Midbrain (tissue), 1 donor: ENCODE data around the gene SARS2.
A peak's percentile ranks its signal among the peaks of the same experiment; 100 is the strongest.
"Not testable (repeated sequence)": the region's sequence is repeated elsewhere in the genome, so short reads cannot be mapped to it uniquely, and the experiment has no call there.

ENCODE experiments used
- DNase-seq: peaks from one replicate; lab custom pipeline; 2025; lab: John Stamatoyannopoulos, UW

Gene SARS2

DNA sequence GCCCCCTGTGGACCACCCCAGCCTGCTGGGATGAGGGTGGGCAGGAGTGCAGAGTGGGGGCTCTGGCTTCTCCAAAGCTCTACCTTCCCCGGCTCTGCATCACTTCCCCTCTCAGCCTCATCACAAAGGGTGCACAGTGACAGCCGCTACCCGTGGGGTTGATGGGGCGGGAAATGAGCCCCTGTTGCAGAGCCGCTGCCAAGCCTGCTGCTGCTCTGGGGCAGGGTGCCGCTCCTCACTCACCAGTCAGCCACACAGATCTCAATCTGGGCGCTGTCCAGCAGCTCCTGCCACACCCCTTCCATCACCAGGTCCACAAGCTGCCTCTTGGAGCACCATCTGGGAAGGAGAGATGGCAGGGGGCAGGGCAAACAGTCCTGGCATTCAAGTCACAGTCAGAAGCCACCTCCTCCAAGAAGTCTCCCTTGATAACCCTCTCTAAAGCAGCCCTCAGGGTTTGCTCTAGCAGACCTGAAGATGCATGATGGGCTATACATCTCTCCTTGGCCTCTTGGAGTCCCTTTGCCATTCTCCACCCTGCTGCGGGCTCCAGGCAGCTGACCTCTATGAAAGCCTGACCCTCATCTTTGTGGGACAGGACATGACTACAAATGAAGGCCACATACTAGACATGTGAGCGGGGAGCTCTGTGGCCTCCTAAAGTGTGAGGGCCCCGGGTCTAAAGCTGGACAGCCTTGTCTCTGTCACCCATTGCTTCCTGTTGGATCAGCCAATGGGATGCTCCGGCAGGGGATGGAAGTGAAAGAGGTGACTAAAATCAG is 15.9 kb upstream of the SARS2 start:
- DNase-seq: no peak

- no peak for DNase-seq
These were observed 15.1 kb upstream of the SARS2 start for GRCh38 chr19:38945562-38946228.

DNA sequence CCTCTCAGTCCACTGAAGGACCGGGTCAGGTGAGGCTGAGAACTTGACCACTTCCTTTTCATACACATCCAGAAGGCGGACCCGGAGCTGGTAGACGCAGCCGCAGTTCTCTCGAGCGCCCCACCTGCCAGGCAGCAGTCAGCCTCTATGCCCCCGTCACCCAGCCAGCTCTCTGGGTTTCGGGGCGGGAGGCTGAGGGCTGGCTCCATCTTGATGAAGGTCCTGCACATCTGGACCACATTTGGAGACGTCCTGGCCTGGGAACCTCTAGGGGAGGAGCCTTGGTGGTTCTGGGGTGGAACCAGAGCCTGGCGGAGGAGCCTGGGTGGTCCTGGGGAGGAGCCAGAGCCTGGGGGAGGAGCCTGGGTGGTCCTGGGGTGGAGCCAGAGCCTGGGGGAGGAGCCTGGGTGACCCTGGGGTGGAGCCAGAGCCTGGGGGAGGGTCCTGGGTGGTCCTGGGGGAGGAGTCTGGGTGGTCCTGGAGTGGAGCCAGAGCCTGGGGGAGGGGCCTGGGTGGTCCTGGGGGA is 14.5 kb upstream of the SARS2 start:
- DNase-seq: no peak

DNA sequence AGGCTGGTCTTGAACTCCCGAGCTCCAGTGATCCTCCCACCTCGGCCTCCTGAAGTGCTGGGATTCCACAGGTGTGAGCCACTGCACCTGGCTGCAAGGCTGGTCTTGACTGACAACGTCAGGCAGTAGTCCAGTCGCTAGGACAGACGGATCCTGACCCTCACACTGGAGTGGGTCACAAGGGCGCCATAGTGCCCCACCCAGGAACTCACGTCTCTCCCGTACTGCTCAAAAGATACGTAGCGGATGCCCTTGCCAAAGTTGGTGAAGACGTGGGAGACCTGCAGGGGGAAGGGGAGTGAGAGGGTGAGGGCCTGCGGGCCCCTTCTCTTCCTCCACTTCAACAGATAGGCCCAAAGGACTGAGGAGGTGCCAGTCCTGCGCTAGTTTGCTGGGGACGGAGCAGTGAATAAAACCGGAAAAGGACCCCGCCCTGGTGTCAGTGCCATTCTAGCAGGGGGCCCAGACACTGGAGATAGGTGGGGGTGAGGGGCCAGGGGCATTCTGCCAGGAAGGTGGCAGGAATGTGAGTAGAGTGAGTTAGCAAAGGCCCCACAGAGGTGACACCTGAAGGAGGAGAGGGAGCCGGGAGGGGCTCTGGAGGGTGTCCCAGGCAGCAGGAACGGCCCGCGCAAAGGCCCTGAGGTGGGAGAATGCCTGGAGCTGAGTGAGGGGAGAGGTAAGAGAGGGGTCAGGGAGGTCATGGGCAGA is 12.1 kb upstream of the SARS2 start:
- DNase-seq: no peak

DNA sequence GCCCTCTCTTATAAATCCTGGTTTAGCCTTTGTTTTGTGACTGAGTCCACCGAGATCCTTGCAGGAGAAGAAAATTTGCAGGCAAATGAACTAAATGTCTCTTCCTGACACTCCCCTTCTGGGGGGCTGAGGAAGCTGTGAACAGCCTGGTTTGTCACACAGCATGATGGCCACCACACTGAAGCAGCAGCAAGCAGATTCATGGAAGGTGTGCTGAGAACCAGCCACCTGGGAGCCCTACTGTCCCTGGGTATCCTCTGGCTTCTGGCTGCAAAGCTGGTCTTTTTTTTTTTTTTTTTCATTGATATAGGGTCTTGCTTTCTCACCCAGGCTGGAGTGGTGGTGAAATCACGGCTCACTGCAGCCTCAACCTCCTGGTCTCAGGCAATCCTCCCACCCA is 11.4 kb upstream of the SARS2 start:
- no peak for DNase-seq

GRCh38 chr19:38941466-38941865 is 10.9 kb upstream of the SARS2 start:
- DNase-seq: not testable (repeated sequence)

DNA sequence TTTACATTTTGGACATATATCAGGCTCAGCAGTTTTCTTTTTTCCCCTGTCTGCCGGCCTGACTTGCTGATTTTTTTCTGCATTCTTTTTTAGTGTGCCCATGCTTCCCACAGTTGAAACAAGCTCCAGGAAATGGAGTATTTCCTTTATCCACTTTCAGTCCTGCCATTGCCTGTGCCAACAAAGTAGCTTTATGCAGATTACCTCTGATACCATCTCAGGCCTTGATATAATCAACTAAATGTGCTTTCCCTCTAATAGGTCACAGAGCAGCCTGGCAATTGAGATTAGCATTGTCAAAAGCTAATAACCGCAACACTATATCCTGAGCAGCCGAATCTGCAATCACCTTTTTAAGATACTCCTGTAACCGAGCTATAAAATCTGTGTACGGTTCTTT is 9.4 kb upstream of the SARS2 start:
- DNase-seq: no peak

- no peak for DNase-seq
These were observed 3.0 kb upstream of the SARS2 start for GRCh38 chr19:38933544-38933943.

- DNase-seq: no peak
These were observed 2.0 kb upstream of the SARS2 start for GRCh38 chr19:38932425-38933179.

- DNase-seq: no peak
These were observed 894 bp upstream of the SARS2 start for GRCh38 chr19:38931521-38931793.

DNA sequence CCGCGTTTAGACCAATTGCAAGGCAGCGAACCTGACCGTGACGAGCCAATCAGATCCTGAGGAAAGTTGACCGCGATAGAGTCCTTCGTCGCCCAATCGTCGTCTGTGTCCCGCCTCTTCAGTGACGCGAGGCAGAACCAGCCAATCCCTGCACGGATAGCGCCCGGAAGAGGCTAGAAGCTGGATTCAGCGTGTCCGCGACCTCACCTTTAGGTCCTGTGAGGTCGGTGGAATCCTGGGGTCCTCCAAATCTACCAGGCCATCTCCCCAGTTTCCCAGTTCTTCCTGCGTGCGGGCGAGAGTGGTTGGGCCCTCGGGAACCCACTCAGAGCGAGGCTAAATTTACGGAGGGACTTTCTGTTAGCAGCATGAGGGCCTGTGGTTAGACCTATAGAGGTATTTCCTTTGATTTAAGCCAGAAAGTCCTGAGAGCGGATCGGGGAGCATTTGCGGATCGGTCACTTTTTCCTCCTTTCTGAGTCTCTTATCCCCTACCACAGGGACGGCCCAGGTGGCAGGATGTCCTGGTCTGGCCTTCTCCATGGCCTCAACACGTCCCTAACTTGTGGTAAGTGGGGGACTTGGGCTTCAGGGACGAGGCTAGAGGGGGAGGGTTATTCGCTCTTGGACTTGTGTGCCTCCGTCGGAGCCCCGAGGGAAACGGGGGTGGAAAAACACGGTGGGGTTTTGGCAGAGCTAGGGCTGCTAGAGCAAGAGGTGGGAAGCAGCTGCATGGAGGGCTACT is 385 bp upstream of the SARS2 start, which contains the start of gene MRPS12:
MRPS12 (plus strand) TSS at position 169 of the 745 bp plus-strand sequence; CDS start at position 520, 351 bp downstream.
- peak; percentile 99 for DNase-seq

DNA sequence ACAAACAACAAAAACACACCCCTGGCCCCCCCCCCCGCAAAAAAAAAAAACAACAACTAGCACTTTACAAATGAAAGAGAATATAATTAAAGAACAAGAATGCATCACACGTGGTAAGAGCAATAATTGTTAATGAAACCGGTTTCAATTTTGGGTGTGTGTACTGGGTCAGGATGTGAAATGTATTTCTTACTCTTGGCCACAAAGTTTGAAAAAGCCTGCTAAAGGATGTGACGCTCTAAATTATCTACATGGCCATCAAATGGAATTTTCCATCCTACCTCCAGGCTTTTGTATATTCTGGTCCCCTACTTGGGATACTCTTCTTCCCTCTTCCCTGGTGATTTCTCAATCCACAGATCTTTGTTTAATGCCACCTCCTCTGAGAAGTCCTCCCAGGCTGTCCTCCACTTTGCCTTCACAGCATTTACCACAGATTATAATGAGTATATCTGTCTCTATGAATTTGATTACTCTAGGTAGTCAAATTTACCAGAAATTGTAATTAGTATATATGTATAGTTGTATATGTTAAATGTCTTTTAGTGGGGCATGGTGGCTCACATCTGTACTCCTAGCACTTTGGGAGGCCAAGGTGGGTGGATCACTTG is 2.1 kb downstream of the SARS2 start:
- DNase-seq: no peak

DNA sequence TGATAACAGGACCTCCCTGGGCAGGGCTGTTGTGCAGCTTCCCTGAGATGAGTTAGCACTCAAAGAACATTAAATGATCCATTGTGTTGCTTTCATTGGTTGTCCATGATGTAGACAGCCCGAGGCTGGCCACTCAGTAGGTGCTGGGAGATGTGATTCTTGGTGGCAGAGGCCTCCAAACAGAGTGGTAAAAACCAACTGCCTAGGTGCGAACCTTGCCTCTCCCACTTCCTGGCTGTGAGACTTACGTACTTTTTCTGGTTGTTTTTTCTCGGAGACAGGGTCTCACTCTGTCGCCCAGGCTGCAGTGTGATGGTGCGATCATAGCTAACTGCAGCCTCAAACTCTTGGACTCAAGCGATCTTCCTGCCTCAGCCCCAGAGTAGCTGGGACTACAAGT is 6.2 kb downstream of the SARS2 start:
- no peak for DNase-seq

- no peak for DNase-seq
These were observed 8.1 kb downstream of the SARS2 start for GRCh38 chr19:38922482-38922881.

GRCh38 chr19:38921420-38922274 is 8.9 kb downstream of the SARS2 start:
- no peak for DNase-seq

GRCh38 chr19:38920602-38921419 is 9.8 kb downstream of the SARS2 start:
- DNase-seq: no peak

- DNase-seq: no peak
These were observed 10.5 kb downstream of the SARS2 start for GRCh38 chr19:38919837-38920601.

DNA sequence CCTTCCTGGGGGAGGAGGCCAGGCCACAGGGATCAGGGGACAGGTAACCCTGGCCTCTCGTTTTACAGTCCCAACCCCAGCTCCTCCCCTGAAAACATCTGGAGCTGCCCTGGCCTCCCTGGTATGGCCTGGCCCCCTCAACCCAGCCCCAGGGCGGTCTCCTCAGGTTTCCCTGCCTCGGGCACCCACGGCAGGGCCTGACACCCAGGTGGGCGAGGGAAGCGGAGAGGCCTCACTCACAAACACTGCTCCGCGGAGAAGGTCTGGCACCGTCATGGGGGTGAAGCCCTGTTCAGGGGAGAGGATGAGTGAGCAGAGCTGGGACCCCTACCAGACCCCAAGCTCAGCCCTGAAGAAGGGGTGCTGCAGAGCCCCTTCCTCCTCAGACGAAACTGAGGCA is 12.0 kb downstream of the SARS2 start:
- no peak for DNase-seq
